ENCODE results near the gene MBD4.

The MBD4 gene

DNA sequence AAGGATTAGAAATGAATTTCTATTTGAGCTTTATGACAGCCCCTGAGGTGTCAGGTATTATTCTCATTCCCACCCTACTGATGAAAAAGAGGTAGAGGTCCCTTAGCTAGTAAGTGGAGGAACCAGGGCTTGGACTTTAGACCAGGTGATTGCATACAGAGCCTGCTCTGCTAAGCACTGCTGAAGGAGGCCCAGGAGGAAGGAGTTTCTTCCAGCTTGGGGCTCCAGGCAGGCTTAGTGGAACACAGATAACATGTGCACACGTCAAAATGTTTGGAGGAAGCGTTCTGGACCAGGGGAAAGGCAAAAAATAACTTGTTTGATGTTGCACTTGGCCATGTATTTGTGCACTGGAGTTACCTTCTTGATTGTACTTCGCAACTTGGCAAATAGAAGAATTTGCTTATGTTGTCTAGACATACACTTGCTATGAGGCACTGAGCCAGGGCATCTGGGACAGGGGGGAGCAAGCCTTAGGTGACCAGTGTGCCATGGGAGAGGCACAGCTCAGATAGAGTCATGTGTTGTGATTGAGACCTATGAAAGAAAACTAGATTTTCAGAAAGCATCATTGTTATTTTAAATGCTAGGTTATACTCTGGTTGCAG, 22.7 kb upstream of the MBD4 start:
- FAIRE-seq = no peak

- FAIRE-seq = no peak
Measured at GRCh38 chr3:129461461-129462146, 21.9 kb upstream of the MBD4 start.

GRCh38 chr3:129461022-129461421, 21.3 kb upstream of the MBD4 start:
- FAIRE-seq = no peak

GRCh38 chr3:129460572-129460971, 20.8 kb upstream of the MBD4 start:
- FAIRE-seq = no peak

DNA sequence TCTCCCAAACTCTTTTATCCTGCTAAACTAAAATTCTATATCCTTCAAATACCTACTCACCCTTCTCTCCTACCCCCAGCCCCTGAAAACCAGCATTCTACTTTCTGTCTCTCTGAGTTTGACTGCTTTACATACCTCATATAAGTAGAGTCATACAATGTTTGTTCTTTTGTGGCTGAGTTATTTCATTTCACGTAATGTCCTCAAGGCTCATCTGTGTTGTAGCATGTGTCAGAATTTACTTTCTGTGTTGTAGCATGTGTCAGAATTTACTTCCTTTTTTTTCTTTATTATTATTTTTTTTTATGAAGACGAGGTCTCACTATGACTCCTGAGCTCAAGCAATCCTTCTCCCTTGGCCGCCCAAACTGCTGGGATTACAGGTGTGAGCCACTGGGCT, 20.4 kb upstream of the MBD4 start:
- no peak for FAIRE-seq

DNA sequence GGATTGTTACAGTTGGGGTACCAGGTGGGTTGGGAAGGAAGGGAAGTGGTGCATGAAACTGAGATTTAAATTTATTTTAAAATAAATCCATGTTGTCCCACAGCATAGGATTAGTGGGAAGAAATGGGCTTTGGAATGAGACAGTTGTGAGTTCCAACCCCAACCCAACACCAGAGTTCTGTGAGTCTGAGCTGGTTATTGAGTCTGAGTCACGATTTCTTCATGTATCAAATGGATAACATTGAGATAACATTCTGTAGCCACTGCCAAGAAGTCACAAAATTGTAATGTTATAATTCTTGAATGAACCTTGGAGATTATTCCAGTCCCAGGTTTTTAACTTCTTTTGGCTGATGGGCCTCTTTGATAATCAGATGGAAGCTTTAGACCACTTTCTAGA, 14.0 kb upstream of the MBD4 start:
- no peak for FAIRE-seq

DNA sequence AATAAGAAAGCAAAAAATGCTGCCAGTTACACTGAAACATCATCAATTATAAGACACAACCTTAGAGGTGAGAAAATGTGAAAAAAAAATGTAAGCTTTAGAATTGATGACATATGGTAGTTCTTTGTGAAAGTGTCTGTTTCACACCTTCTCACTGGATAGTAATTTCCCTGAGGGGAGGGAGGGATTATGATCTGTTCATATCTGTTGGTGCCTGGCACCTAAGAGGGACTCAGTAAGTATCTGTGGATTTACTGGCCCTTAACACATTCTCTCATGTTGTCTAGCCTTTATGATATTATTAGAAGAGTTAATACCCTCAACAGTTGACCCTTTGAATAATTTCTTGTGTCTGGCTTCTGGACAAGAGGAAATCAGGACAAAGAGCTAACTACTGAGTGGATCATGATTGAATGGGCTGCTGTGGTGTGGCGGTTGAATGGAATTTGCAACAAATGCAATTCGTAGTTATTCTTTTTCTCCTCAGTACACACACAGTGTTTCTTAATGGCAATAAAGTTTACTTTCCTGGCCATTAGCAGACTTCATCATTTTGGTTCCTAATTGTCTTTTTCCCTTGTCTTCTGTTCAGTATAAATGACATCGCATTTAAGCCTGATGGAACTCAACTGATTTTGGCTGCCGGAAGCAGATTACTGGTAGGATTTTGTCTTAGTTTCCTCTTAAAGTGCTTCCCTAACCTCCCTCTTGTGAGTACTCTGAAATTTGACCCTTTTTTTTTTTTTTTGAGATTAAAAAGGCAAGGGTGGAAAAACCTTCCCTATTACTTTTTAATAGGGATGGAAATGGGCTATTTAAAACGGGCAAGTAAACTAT, 9.7 kb upstream of the MBD4 start:
- no peak for FAIRE-seq

DNA sequence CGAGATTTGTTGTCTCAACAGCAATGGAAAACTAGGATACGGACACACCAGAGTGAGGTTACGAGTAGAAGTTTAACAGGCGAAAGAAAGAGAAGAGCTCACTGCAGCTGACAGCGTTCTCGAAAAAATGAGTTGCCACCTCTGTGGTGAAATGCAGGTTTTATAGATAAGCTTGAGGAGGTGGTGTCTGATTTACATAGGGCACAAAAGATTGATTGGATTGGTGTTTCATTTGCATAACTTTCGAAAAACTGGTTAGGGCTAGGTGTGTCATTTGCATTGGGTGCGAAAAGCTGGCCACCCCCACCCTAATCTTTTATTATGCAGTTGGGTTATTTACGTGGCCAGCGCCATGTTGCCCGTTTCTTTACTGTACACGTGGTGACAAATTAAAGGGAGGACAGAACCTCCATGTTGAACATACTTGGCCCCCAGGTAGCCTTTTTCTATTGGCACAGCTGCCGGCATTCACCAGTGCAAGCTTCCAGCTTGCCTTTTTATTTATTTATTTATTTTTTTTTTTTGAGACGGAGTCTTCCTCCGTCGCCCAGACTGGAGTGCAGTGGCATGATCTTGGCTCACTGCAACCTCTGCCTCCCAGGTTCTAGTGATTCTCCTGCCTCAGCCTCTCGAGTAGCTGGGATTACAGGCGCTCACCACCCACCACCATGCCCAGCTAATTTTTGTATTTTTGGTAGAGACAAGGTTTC, 8.6 kb upstream of the MBD4 start:
- no peak for FAIRE-seq

- FAIRE-seq = no peak
Measured at GRCh38 chr3:129446926-129447325, 7.2 kb upstream of the MBD4 start.

GRCh38 chr3:129445471-129445870, 5.7 kb upstream of the MBD4 start:
- FAIRE-seq = no peak

- FAIRE-seq = no peak
Measured at GRCh38 chr3:129442947-129443346, 3.2 kb upstream of the MBD4 start.

GRCh38 chr3:129442486-129442885, 2.7 kb upstream of the MBD4 start:
- FAIRE-seq = no peak

DNA sequence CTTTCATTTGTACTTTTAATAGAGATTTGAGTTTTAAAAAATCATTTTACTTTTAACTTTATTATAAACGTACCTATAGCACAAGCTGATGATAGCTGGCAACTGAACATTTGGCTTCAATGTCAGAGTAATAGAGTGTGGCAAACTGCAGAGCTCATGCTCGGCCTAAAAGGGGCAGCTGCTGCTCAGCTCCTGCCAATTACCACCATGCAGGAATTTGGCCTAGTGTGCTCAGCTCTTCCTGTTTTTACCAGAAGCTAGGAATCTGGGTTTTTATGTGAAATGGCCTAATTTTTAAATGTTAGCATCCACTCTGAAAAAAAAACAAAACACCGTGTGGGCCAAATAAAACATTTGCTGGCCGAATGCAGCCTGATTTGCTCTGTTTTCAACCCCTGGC, 2.0 kb upstream of the MBD4 start:
- no peak for FAIRE-seq

GRCh38 chr3:129441215-129441614, 1.5 kb upstream of the MBD4 start:
- FAIRE-seq = no peak

DNA sequence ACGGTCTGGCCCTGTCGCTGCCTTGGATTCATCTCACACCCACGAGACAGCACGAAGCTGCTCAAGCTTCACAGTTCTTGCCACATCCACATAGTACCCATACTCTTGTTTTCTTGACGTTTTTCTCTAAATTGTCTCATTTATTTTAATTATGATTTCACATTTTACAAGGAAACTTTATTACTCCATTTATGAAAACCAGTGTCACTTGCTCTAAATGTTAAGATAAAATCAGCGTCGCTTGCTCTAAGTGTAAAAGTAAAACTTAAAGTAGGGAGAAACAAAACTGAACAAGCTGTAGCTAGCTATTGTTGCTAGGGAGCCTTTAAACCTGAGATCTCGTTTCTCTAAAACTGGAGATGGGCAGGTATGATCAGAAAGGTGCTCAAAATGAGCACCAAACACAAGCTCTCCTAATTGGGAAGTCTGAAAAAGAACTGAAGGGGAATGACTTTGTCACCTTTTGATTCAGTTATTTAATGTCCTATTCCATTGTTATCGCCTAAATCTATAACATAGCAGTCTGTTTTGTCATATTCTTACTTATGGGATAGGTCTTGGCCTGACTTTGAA, 956 bp upstream of the MBD4 start:
- no peak for FAIRE-seq

- no peak for FAIRE-seq
Measured at GRCh38 chr3:129439226-129439816, 427 bp downstream of the MBD4 start.

- no peak for FAIRE-seq
Measured at GRCh38 chr3:129435367-129435766, 4.4 kb downstream of the MBD4 start.

GRCh38 chr3:129434140-129434539, 5.6 kb downstream of the MBD4 start:
- no peak for FAIRE-seq

- no peak for FAIRE-seq
Measured at GRCh38 chr3:129433565-129433964, 6.2 kb downstream of the MBD4 start.

DNA sequence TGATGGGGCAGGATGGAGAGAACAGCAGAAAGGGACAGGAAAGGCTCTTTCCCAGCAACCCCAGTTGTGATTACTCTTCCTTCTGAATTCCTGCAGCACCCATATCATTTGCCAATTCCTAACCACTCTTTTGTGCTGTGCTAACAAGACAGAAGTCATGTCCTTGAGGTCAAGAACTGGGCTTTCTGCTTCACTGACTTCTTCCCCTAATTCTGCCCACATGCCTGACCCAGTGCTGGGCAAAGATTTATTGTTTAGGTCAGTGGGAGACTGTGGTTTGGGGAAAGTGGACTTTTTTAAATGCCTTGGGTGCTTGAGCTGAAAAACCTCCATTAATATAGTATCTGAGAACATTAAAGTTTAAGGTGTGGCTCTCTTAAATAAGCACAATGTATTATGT, 7.1 kb downstream of the MBD4 start:
- no peak for FAIRE-seq

- FAIRE-seq = no peak
Measured at GRCh38 chr3:129432036-129432435, 7.7 kb downstream of the MBD4 start.

GRCh38 chr3:129429602-129430001, 10.1 kb downstream of the MBD4 start:
- FAIRE-seq = no peak

DNA sequence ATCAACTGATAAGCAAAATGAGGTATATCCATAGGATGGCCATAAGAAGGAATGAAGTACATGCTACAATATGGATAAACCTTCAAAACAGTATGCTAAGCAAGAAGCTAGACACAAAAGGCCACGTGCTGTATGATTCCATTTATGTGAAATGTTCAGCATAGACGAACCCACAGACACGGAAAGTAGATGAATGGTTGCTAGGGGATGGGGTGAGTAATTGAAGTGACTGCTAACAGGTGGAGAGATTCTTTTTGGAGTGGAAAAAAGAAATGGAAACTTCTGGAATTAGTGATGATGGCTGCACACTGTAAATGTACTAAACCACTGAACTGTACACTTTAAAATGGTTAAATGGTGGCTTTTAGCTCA, 10.7 kb downstream of the MBD4 start:
- no peak for FAIRE-seq

All from TTC549 (cell line).